HepG2 (cell line): Measurements from ENCODE around the gene PON1. TPM values are rescaled to one million over a fixed set of nuclear protein-coding genes. Genes with fewer than 3 reads are reported as not detected.

Experiments used
- ATAC-seq: fragments of 200-7000 bp; cut with Tn5 transposase; 3 replicates; pipeline ENCODE4 v1.9.1; 2020; ENCODE audit warnings: mild to moderate bottlenecking, moderate library complexity
- BruUV-seq: library from RNA; stranded (reverse); fragments of 400-500 nt; replicated peaks from 2 replicates; lab custom pipeline; 2021; lab: Mats Ljungman, UMichigan
- CTCF ChIA-PET: fragments of 300-600 bp; formaldehyde crosslinking; extraction: SDS; loops from one replicate; lab custom pipeline; 2021; ENCODE audit warnings: low total read pairs, inconsistent platforms, low intra/inter-chr PET ratio; lab: Yijun Ruan, JAX
- POLR2A ChIA-PET: fragments of 350-600 bp; sonication (Branson Sonifier 250); formaldehyde crosslinking; loops from one replicate; lab custom pipeline; 2020; ENCODE audit warnings: antibody characterized with exemption, inconsistent platforms; lab: Yijun Ruan, JAX
- DNase-seq: peaks from one replicate; pipeline ENCODE4 v3.0.0-alpha.2; 2015; ENCODE audit warnings: low spot score
- FAIRE-seq: peaks from 3 replicates; lab custom pipeline; 2011; peaks lifted over from hg19 to GRCh38; lab: Jason Lieb, UNC
- H2AFZ ChIP-seq: one replicate; pipeline ENCODE4 v1.6.1; 2011; ENCODE audit warnings: low read length, inconsistent platforms
- H3K27ac ChIP-seq: fragments of 300-600 bp; 3 replicates; pipeline ENCODE4 v1.8.0; 2011; ENCODE audit warnings: mixed run types, mild to moderate bottlenecking, mixed read lengths, low read length, inconsistent platforms; ENCODE audit not compliant: insufficient read depth; ENCODE audit errors: extremely low read length
- H3K27me3 ChIP-seq, 2 experiments: fragments of 200-600 bp in 1 of 2; 2 replicates in 1 of 2; 3 replicates in 1 of 2; pipeline versions ENCODE4 v1.6.0 to v1.8.0; 2011; ENCODE audit warnings: low read length in 2 of 2, mild to moderate bottlenecking in 2 of 2, moderate library complexity in 2 of 2, inconsistent platforms in 1 of 2; ENCODE audit not compliant: insufficient read depth in 2 of 2, control insufficient read depth in 1 of 2
- H3K36me3 ChIP-seq, 2 experiments: fragments of 200-600 bp in 1 of 2; replicated peaks in 1 of 2; 2 replicates in 1 of 2; 3 replicates in 1 of 2; pipeline versions ENCODE4 v1.5.1 to v1.8.0; 2011; ENCODE audit warnings: low read length in 2 of 2, inconsistent platforms in 1 of 2; ENCODE audit not compliant: insufficient read depth in 2 of 2, control insufficient read depth in 1 of 2
- H3K4me1 ChIP-seq: 2 replicates; pipeline ENCODE4 v1.5.1; 2012; ENCODE audit warnings: low read length, inconsistent platforms; ENCODE audit not compliant: insufficient read depth
- H3K4me2 ChIP-seq: 2 replicates; pipeline ENCODE4 v1.6.0; 2011; ENCODE audit warnings: low read depth, low read length, inconsistent platforms
- H3K4me3 ChIP-seq, 3 experiments: fragments of 200-600 bp in 1 of 3; sonication (generic), shearing (Covaris generic) in 1 of 3; replicated peaks in 1 of 3; 2 replicates each; pipeline ENCODE4 v1.5.1; 2011 to 2016; ENCODE audit warnings: low read length in 3 of 3, inconsistent platforms in 2 of 3, low read depth in 2 of 3, mild to moderate bottlenecking in 2 of 3, control low read depth in 1 of 3, mixed read lengths in 1 of 3; ENCODE audit not compliant: insufficient read depth in 1 of 3
- H3K79me2 ChIP-seq: one replicate; pipeline ENCODE4 v1.6.1; 2011; ENCODE audit warnings: low read length, inconsistent platforms; ENCODE audit not compliant: insufficient read depth
- H3K9ac ChIP-seq: 2 replicates; pipeline ENCODE4 v1.6.0; 2011; ENCODE audit warnings: mild to moderate bottlenecking, low read depth, low read length, inconsistent platforms; ENCODE audit not compliant: insufficient read depth
- H3K9me3 ChIP-seq: 2 replicates; pipeline ENCODE4 v1.5.1; 2012; ENCODE audit warnings: mild to moderate bottlenecking, low read length
- H4K20me1 ChIP-seq: 2 replicates; pipeline ENCODE4 v1.6.0; 2011; ENCODE audit warnings: inconsistent platforms, mild to moderate bottlenecking, low read length, moderate library complexity; ENCODE audit not compliant: insufficient read depth
- CCDC6 ChIP-seq: sonication (generic); formaldehyde crosslinking; IDR thresholded peaks from 2 replicates; pipeline ENCODE4 v1.8.1; 2022; ENCODE audit warnings: mild to moderate bottlenecking, missing genetic modification reagents, moderate library complexity
- CERS6 ChIP-seq: sonication (generic); formaldehyde crosslinking; IDR thresholded peaks from 2 replicates; pipeline ENCODE4 v1.5.0; 2020; ENCODE audit warnings: missing genetic modification reagents
- FOXK2 ChIP-seq: fragments of 450-650 bp; IDR thresholded peaks from 2 replicates; pipeline ENCODE4 v1.6.1; 2016
- IKZF1 ChIP-seq: fragments of 450-650 bp; IDR thresholded peaks from 2 replicates; pipeline ENCODE4 v1.7.1; 2016
- NR2F1 ChIP-seq, 2 experiments: fragments of 450-650 bp in 1 of 2; formaldehyde crosslinking in 1 of 2; IDR thresholded peaks; 2 replicates each; pipeline versions ENCODE4 v1.5.0 to v1.6.1; 2016 to 2020; ENCODE audit warnings: mild to moderate bottlenecking in 1 of 2, missing compliant biosample characterization in 1 of 2, missing genetic modification reagents in 1 of 2, moderate library complexity in 1 of 2
- ONECUT2 ChIP-seq: sonication (generic); formaldehyde crosslinking; IDR thresholded peaks from 2 replicates; pipeline ENCODE4 v1.4.0; 2020; ENCODE audit warnings: missing genetic modification reagents
- ZBTB20 ChIP-seq: sonication (generic); formaldehyde crosslinking; IDR thresholded peaks from 2 replicates; pipeline ENCODE4 v1.8.1; 2023; ENCODE audit warnings: missing genetic modification reagents, low read depth, mild to moderate bottlenecking, borderline replicate concordance
- ZBTB40 ChIP-seq, 2 experiments: fragments of 450-650 bp in 1 of 2; sonication (generic) in 1 of 2; formaldehyde crosslinking in 1 of 2; IDR thresholded peaks; 2 replicates each; pipeline versions ENCODE4 v1.6.1 to v1.8.0; 2016 to 2022; ENCODE audit warnings: antibody characterized with exemption in 1 of 2, mild to moderate bottlenecking in 1 of 2, missing genetic modification reagents in 1 of 2
- ZNF329 ChIP-seq: sonication (generic); formaldehyde crosslinking; IDR thresholded peaks from 2 replicates; pipeline ENCODE4 v1.9.0; 2021; ENCODE audit warnings: low read depth, mild to moderate bottlenecking, missing genetic modification reagents
- ZNF33B ChIP-seq: sonication (generic); formaldehyde crosslinking; IDR thresholded peaks from 2 replicates; pipeline ENCODE4 v1.5.1; 2020; ENCODE audit warnings: mild to moderate bottlenecking, missing genetic modification reagents
- ZNF414 ChIP-seq: sonication (generic); formaldehyde crosslinking; IDR thresholded peaks from 2 replicates; pipeline ENCODE4 v1.5.0; 2020; ENCODE audit warnings: missing genetic modification reagents
- ZNF546 ChIP-seq: sonication (generic); formaldehyde crosslinking; conservative IDR thresholded peaks from 2 replicates; pipeline ENCODE4 v1.8.1; 2023; ENCODE audit warnings: mild to moderate bottlenecking, missing genetic modification reagents
- ZNF790 ChIP-seq: sonication (generic); formaldehyde crosslinking; IDR thresholded peaks from 2 replicates; pipeline ENCODE4 v1.8.0; 2022; ENCODE audit warnings: missing genetic modification reagents, mild to moderate bottlenecking, borderline replicate concordance
- ZZZ3 ChIP-seq: sonication (generic); formaldehyde crosslinking; IDR thresholded peaks from 2 replicates; pipeline ENCODE4 v1.4.0; 2020; ENCODE audit warnings: missing genetic modification reagents, mild to moderate bottlenecking, borderline replicate concordance
- WGBS: methylation state at CpG from one replicate; pipeline ENCODE4 v1.1.6; 2017; ENCODE audit warnings: low lambda C conversion rate; 5-methylcytosine and 5-hydroxymethylcytosine counted together
- in situ Hi-C: cut with HindIII; loops from 2 replicates; pipeline ENCODE4 v1.10.0; 2017; ENCODE audit warnings: low pct_unique_long_range_greater_than_20kb; ENCODE audit not compliant: extremely low pct_ligation_motif_present
- intact Hi-C: fragments of 100-400 bp; cut with micrococcal nuclease; formaldehyde crosslinking; loops from one replicate; pipeline ENCODE4 v1.10.0; 2022; ENCODE audit not compliant: unreplicated experiment
- polyA plus RNA-seq, 8 experiments: library from polyadenylated mRNA; depleted of rRNA in 3 of 8; stranded (reverse) in 7 of 8; unstranded in 1 of 8; fragments of >200 nt; fragmentation: Illumina TruSeq in 4 of 8; extraction: Trizol in 4 of 8; gene quantifications; 2 replicates each; pipeline versions ENCODE4 v1.2.1 to v1.2.3, GENCODE V29; 2011 to 2016; ENCODE audit warnings: low read depth in 4 of 8, missing spikeins in 1 of 8, mixed read lengths in 1 of 8; ENCODE audit not compliant: insufficient read depth in 1 of 8
- total RNA-seq, 5 experiments: library from RNA; depleted of rRNA; stranded (reverse); fragments of >200 nt; fragmentation: Illumina TruSeq; extraction: Trizol; gene quantifications; 2 replicates each; pipeline ENCODE4 v1.2.3, GENCODE V29; 2016; ENCODE audit warnings: low read depth in 1 of 5

Gene PON1
- total and polyA plus RNA-seq, 2 of the 13 experiments (the other 11 are each of a cell fraction or from before 2014, with no cell fraction given), result 0.27 to 0.57 TPM

GRCh38 chr7:95298091-95298490, 26.2 kb downstream of the PON1 start (continued):
- TF ChIP-seq ZNF414 (CRISPR knock-in tag) (no peak), ZNF546 (no peak), ONECUT2 (CRISPR knock-in tag) (no peak), ZNF790 (CRISPR knock-in tag) (no peak), ZZZ3 (CRISPR knock-in tag) (no peak), ZNF33B (no peak), FOXK2 (no peak)

- no peak overlapping the region for H2AFZ ChIP-seq
- H3K79me2 ChIP-seq, result no peaks in the 10 kb centered on the region
- no peaks in the 10 kb centered on the region for H3K9me3 ChIP-seq
- BruUV-seq, result no TSS peak
- no peak for DNase-seq
- no peak overlapping the region for H3K4me2 ChIP-seq
- no peak for ATAC-seq
- H3K4me1 ChIP-seq, result no peaks in the 10 kb centered on the region
- no peak overlapping the region for H3K9ac ChIP-seq
- WGBS, result 95% methylated on average over 1 of the region's 1 CpG
- in situ Hi-C loops (no loop called here), intact Hi-C loops (no loop called here)
- CTCF ChIA-PET, result no interaction called here
- H4K20me1 ChIP-seq, result no peaks in the 10 kb centered on the region
- no peaks in the 10 kb centered on the region; a peak in 2 of 5 replicates for H3K36me3 ChIP-seq
- no peak for FAIRE-seq
- POLR2A ChIA-PET, result no interaction called here
- H3K4me3 ChIP-seq, result no peak overlapping the region
- H3K27me3 ChIP-seq, result no peaks in the 10 kb centered on the region
- H3K27ac ChIP-seq, result no peak overlapping the region
- TF ChIP-seq ZBTB40 (IDR thresholded peaks at IDR 0.05), result no peak
- no peak for TF ChIP-seq ZBTB40 (CRISPR knock-in tag; IDR thresholded peaks at IDR 0.05)
- no peak for TF ChIP-seq IKZF1
- no peak for TF ChIP-seq CERS6 (CRISPR knock-in tag)
- no peak for TF ChIP-seq ZNF329 (CRISPR knock-in tag)
- TF ChIP-seq CCDC6 (CRISPR knock-in tag), result no peak
- TF ChIP-seq ZBTB20 (CRISPR knock-in tag), result no peak
- no peak for TF ChIP-seq NR2F1 (CRISPR knock-in tag; IDR thresholded peaks at IDR 0.05)
Observed at GRCh38 chr7:95297041-95297440, 27.3 kb downstream of the PON1 start.
